ENCODE data around the gene PRRC2C.

The PRRC2C gene

GRCh38 chr1:171636141-171636540, 150.8 kb downstream of the PRRC2C start:
- no peak for DNase-seq (ENCODE audit: extremely low read depth, low read depth)

GRCh38 chr1:171637928-171638576, 152.7 kb downstream of the PRRC2C start:
- no peak for DNase-seq (ENCODE audit: extremely low read depth, low read depth)
- TF ChIP-seq CTCF (IDR thresholded peaks at IDR 0.05; ENCODE audit: low read depth, low read length), result no peak

More at GRCh38 chr1:171636141-171636540, 150.8 kb downstream of the PRRC2C start:
- TF ChIP-seq CTCF (IDR thresholded peaks at IDR 0.05; ENCODE audit: low read depth, low read length), result no peak

GRCh38 chr1:171640225-171640624, 154.9 kb downstream of the PRRC2C start:
- no peak for DNase-seq (ENCODE audit: extremely low read depth, low read depth)
- no peak for TF ChIP-seq CTCF (IDR thresholded peaks at IDR 0.05; ENCODE audit: low read depth, low read length)

GRCh38 chr1:171641076-171641864, 155.9 kb downstream of the PRRC2C start:
- no peak for DNase-seq (ENCODE audit: extremely low read depth, low read depth)
- no peak for TF ChIP-seq CTCF (IDR thresholded peaks at IDR 0.05; ENCODE audit: low read depth, low read length)

GRCh38 chr1:171642197-171642596, 156.9 kb downstream of the PRRC2C start:
- DNase-seq (ENCODE audit: extremely low read depth, low read depth), result no peak
- TF ChIP-seq CTCF (IDR thresholded peaks at IDR 0.05; ENCODE audit: low read depth, low read length), result no peak
